ENCODE results near the gene KIF17. TPM values are rescaled to one million over a fixed set of nuclear protein-coding genes. Genes with fewer than 3 reads are reported as not detected.

Gene KIF17
- total RNA-seq, 1 experiment from 2014 or later, result 5.1 TPM

GRCh38 chr1:20767271-20767670 is 49.5 kb upstream of the KIF17 start:
- Histone ChIP-seq H3K23ac (ENCODE audit: insufficient read length, low read depth, low read length) (no peak overlapping the region), H2BK12ac (ENCODE audit: insufficient read length, low read depth, low read length) (no peak overlapping the region), H2BK15ac (ENCODE audit: low read depth, low read length) (no peak overlapping the region), H3K27ac (ENCODE audit: insufficient read length, low read depth, low read length) (no peak overlapping the region), H4K20me1 (ENCODE audit: control insufficient read depth, insufficient read depth, insufficient read length) (no peaks in the 10 kb centered on the region), H3K79me1 (ENCODE audit: insufficient read depth, low read depth, low read length, poor library complexity, severe bottlenecking) (no peaks in the 10 kb centered on the region), H2AK5ac (ENCODE audit: insufficient read length, low read length) (no peak overlapping the region), H2BK5ac (ENCODE audit: insufficient read length, low read length) (no peak overlapping the region), H3K18ac (ENCODE audit: insufficient read length, low read depth, low read length) (no peak overlapping the region), H3T11ph (ENCODE audit: low read length) (no peak overlapping the region), H3K23me2 (ENCODE audit: insufficient read length, low read depth, low read length, poor library complexity, severe bottlenecking) (no peaks in the 10 kb centered on the region), H3K14ac (ENCODE audit: insufficient read depth, low read length) (no peak overlapping the region), H3K4ac (ENCODE audit: low read depth, low read length) (no peak overlapping the region), H3K79me2 (ENCODE audit: insufficient read depth, low read length) (no peaks in the 10 kb centered on the region), H4K5ac (ENCODE audit: insufficient read length, low read depth, low read length) (no peak overlapping the region), H4K91ac (ENCODE audit: insufficient read length, low read depth, low read length) (no peak overlapping the region), H2BK120ac (ENCODE audit: low read depth, low read length, poor library complexity, severe bottlenecking) (no peak overlapping the region), H2BK20ac (ENCODE audit: low read depth, low read length, poor library complexity, severe bottlenecking) (no peak overlapping the region), H3K4me2 (ENCODE audit: insufficient read depth, insufficient read length, low read length) (no peak overlapping the region), H3K27me3 (ENCODE audit: insufficient read depth, low read length) (no peaks in the 10 kb centered on the region), H3K56ac (ENCODE audit: insufficient read length, low read depth, low read length) (no peak overlapping the region), H3K9me3 (ENCODE audit: control insufficient read depth, low read depth, low read length) (no peaks in the 10 kb centered on the region), H2AFZ (ENCODE audit: low read length) (no peak overlapping the region), H3K9ac (ENCODE audit: extremely low read depth, insufficient read length, low read length) (no peak overlapping the region), H3K4me1 (ENCODE audit: insufficient read depth, low read length) (no peaks in the 10 kb centered on the region; the same call in 1 of the 2 replicates), H4K8ac (replicated peaks; ENCODE audit: insufficient read length, low read depth, low read length) (no peak overlapping the region)
- H3K9me3 Mint-ChIP-seq, result no peaks in the 10 kb centered on the region
- TF ChIP-seq CTCF (conservative IDR thresholded peaks at IDR 0.05), result no peak
- DNase-seq, result no peak
- peaks cover 33 to 93% (median 71%) of the 10 kb centered on the region in 3 experiments for H3K36me3 Mint-ChIP-seq (ENCODE audit: insufficient read depth in 1 of 3, low read depth in 3 of 3)
- H3K4me3 Mint-ChIP-seq, result no peak overlapping the region
- H3K27me3 Mint-ChIP-seq (ENCODE audit: low read depth), result no peaks in the 10 kb centered on the region
- peaks cover 9 to 11% of the 10 kb centered on the region in 2 experiments for H3K4me1 Mint-ChIP-seq
- H3K27ac Mint-ChIP-seq, result no peak overlapping the region

Measured in H9 (cell line).